Cardiac fibroblast (primary cell): ENCODE results near the gene MBNL2.

Source experiments
- DNase-seq, 2 donors: peaks; one replicate each; pipeline versions ENCODE4 v3.0.0 to v3.0.0-alpha.2; 2010; ENCODE audit warnings: low read depth in 2 of 2
- H3K4me3 ChIP-seq, 2 donors: replicated peaks in 1 of 2; 1 replicate in 1 of 2; 2 replicates in 1 of 2; pipeline ENCODE4 v1.5.1; 2011; ENCODE audit warnings: low read depth in 2 of 2, low read length in 2 of 2, mild to moderate bottlenecking in 2 of 2, moderate library complexity in 1 of 2
- TF ChIP-seq, protein P1 (sequence below): IDR thresholded peaks from one replicate; pipeline ENCODE4 v1.5.1; 2011; ENCODE audit warnings: low read depth, mild to moderate bottlenecking, low read length, inconsistent platforms

Gene MBNL2

GRCh38 chr13:97432232-97432916 lies 210.2 kb downstream of the MBNL2 start:
- no peak for DNase-seq
- TF ChIP-seq, protein P1, sequence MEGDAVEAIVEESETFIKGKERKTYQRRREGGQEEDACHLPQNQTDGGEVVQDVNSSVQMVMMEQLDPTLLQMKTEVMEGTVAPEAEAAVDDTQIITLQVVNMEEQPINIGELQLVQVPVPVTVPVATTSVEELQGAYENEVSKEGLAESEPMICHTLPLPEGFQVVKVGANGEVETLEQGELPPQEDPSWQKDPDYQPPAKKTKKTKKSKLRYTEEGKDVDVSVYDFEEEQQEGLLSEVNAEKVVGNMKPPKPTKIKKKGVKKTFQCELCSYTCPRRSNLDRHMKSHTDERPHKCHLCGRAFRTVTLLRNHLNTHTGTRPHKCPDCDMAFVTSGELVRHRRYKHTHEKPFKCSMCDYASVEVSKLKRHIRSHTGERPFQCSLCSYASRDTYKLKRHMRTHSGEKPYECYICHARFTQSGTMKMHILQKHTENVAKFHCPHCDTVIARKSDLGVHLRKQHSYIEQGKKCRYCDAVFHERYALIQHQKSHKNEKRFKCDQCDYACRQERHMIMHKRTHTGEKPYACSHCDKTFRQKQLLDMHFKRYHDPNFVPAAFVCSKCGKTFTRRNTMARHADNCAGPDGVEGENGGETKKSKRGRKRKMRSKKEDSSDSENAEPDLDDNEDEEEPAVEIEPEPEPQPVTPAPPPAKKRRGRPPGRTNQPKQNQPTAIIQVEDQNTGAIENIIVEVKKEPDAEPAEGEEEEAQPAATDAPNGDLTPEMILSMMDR: no peak
- H3K4me3 ChIP-seq: peak overlapping the region; percentile 65 to 71

DNA sequence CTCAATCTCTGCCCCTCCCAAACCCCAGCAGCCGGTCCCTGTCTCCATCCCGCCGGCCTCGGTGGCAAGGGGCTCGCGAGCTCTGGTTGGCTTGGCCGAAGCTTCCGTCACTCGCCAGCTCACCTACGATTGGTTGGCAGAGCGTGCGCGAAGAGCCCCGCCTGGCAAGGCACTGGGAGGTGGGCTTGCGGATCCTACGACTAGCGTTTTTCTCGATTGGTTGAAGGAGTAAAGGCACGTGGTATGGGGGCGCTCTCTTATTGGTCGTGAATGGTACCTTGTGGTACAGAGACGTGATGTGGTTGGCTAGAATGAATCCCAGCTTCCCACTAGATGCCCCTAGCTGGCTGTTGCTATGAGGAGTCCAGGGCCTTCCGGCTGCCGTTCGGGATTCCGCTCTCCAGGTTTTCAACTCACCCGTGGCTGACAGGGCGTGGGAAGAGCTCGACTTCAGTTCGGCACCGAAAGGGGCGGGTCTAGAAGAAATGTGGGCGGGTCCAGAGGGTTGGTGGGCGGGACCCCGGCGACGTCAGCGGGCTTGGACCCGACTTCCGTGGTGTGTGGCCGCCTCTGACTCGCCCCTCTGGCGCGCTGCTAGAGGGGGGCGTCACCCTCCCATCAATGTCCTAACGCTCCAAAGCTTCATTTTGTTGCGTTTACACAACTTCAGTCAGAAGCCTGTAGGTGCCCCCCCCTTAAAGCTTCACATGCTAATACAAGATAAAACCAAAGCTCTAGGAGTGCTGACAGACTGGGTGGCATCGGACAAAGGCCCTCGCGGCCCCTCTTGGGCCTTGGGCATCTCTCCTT lies 211.0 kb downstream of the MBNL2 start:
- peak overlapping the region; percentile 80 to 81 for H3K4me3 ChIP-seq
- peak; percentile 100 for DNase-seq
- TF ChIP-seq, protein P1: no peak

DNA sequence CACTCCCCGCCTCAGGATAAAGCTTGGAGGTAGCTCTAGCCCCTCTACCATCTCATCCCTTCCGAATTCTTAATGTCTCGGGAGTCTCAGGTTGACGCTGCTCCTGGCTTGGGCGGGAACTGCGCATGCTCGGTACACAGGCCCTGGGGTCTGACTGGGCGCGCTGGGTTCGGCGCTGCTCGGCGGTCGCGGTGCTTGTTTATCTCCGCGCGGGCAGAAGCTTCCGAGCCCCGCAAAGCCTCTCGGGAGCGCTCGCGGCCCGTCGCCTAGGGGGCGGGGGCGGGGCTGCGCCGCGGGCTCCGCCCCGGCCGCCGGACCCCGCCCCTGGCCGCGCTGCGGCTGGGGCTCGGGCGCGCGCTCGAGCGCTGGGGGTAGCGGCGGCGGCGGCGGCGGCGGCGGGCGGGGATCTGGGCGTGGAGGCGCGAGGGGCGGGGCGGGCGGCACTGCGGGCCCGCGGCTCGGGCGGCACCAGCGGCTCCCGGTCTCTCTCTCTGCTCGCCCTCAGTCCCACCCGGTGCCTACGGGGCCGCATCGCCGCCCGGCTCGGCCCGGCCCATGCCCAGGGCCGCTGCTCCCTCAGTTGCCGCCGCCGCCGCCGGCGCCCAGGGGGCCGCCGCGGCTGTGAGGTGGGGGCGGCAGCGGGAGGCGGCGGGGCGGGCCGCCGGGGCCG lies 211.7 kb downstream of the MBNL2 start, which contains the start of gene RAP2A:
Gene RAP2A, plus strand, starts transcription at position 443 of the 670 bp plus-strand sequence. CDS start 302 bp downstream, outside the sequence.
- DNase-seq: peak; percentile 92 to 97
- TF ChIP-seq, protein P1: no peak
- peak within 1 kb of the TSS; percentile 81 for H3K4me3 ChIP-seq

DNA sequence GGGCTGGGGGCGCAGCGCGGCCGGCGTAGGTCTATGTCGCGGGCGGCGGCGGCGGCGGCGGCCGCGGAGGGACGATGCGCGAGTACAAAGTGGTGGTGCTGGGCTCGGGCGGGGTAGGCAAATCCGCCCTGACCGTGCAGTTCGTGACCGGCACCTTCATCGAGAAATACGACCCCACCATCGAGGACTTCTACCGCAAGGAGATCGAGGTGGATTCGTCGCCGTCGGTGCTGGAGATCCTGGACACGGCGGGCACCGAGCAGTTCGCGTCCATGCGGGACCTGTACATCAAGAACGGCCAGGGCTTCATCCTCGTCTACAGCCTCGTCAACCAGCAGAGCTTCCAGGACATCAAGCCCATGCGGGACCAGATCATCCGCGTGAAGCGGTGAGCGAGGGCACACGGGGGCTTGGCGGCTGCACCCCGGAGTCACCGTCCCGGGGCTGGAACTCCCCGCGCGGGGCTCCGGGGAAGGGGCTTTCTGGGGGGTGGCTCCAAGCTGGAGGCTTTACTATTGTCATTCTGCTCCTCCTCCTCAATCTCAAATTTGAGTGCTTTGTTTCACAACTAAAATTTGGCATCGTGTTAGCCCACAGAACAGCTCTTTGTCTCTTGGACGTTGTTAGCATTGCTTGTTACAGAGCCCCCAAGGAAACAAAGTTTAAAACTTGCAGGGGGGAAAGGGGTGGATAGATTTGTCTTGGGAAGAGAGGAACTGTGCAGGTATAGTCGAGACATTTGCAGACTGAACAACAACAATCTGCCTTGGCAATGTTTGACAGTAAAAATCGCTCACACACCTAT lies 212.5 kb downstream of the MBNL2 start:
- DNase-seq: peak; percentile 32 to 41
- TF ChIP-seq, protein P1: no peak
- H3K4me3 ChIP-seq: peak overlapping the region; percentile 81

GRCh38 chr13:97435323-97435722 lies 213.2 kb downstream of the MBNL2 start:
- peak overlapping the region; percentile 81 for H3K4me3 ChIP-seq
- TF ChIP-seq, protein P1: no peak
- no peak for DNase-seq

- peak overlapping the region; percentile 81 for H3K4me3 ChIP-seq
- DNase-seq: peak in 1 of 2 donors; percentile 44
- TF ChIP-seq, protein P1: no peak
These were observed 213.7 kb downstream of the MBNL2 start for GRCh38 chr13:97435794-97436193.
